Stimulated activated CD8-positive, alpha-beta memory T cell treated with anti-CD3 and anti-CD28 coated beads, Interleukin-4, amount 100 ng/mL, for 48 hours (primary cell): ENCODE measurements around the gene ASAP3.

Experiments
- DNase-seq: peaks from one replicate; pipeline ENCODE4 v3.0.0-alpha.2; 2020

ASAP3 gene

DNA sequence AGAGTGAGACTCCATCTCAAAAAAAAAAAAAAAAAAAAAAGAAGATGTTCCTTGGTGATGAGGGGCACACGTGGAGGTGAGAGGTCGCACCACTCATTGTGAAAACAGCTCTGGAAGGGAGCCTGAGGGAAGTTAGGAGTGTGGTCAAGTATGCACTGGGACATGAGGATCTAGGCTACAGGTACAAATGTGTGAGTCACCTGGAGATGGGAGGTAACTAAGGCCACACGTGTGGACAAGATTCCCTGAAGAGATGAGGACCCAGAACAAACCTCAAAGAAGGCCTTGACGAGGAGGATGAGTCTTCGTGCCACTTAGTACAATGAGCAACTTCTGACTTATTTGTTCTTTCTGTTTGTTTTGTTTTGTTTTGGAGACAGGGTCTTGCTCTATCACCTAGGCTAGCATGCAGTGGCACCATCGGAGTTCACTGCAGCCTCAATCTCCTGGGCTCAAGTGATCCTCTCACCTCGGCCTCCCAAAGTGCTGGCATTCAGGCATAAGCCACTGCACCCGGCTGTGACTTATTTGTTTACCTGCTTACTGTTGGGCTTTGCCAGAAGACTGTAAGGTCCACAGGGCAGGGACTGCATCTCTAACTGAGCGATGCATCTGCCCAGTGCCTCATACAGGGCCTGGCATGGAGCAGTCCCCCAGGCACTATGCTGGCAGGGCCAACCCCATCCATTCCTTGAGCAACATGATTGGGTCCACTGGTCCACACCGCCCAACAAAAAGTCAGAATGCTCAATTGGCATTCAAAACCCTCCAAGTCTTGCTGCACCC, 6.4 kb downstream of the ASAP3 start:
- no peak for DNase-seq

DNA sequence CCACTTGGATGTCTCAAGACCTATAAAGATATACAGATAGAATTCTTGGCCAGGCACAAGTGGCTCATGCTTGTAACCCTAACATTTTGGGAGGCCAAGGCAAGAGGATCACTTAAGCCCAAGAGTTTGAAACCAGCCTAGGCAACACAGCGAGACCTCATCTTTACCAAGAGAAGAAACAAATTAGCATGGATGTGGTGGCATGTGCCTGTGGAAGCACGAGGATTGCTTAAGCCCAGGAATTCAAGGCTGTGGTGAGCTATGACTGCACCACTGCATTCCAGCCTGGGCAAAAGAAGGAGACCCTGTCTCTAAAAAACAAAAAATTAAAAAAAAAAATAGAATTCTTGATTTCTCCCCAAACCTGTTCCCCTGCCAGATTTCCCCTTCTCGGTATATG, 8.3 kb downstream of the ASAP3 start:
- DNase-seq = no peak

DNA sequence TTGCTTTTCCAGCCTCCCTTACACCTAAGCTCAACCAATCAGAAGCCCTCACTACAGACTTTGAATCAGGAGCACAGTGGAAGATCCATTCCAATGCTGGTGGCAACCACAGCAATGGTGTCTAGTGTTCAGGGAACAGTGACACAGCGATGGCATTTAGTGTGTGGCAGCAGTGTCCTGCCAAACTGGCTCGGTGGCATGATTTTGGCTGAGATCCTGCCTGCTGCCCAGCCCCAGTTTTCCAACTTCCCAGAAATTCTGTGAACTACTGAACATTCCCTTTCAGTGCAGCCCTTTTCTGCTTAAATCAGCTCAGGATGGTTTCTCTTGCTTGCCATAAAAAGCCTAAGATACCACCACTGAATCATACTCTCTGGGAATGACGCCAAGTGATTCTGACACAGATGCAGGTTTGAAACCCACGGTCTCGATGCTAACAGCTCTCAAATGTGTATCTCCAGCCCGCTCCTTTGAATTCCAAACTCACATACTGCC, 8.8 kb downstream of the ASAP3 start:
- no peak for DNase-seq

DNA sequence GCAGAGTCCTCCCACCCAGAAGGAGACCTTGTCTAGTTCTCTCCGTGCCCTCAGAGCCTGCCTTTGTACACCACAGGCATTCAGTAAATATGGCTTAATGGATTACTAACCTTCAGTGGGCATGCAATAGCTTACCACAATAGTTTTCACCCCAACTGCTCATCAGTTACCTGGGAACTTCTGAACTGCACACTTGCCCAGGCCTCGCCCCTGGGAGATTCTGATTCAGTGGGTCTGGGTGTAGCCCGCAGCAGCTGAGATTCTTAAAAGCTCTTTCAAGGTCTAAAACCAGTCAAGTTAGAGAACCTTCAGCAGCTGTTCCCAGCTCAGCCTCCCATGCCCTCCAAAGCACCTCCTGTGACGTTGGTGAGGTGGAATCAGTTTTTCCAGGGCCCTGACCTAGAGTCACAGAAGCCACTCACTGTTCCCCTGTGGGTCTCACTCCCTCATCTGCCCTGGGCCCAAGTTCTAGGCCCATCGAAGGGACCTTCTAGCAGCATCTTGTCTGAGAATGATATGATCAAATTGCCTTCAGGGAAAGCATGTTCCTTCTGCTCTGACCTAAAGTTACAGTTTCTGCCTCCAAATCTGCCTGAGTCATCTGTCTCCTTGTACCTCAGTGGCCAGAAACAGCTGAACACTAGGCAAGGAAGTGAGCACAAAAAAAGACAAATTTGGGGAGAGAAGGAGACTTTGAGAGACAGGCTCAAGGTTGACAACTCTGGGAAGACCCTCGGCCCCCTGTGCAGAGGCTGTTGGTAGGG, 10.8 kb downstream of the ASAP3 start:
- no peak for DNase-seq

DNA sequence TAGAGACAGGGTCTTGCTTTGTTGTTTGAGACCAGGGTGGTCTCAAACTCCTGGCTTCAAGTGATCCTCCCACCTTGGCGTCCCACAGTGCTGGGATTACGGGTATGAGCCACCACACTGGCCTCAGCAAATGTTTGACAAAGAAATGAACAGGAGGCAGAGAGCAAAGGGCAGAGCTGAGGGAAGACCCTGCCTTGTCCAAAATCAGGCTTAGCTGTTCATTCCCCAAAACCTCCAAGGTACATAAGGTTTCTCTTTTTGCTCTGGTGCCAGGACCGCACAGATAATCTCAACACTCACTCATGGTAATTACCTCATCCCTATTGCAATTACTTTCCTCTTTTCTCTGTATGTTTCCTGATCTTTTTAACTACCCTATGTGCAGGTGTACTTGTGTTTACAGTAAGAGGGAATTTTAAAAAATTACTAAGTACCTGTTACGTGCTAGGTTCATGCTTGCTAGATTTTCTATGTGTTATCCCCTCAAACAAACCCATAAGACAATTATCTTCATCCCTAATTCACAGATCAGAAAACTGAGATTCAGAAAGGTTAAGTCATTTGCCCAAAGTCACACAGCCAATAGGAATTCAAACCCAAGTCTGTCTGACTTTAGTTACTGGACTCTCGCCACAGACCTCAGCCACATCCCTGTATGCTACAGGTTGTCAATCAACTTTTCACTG, 11.5 kb downstream of the ASAP3 start:
- DNase-seq = no peak

DNA sequence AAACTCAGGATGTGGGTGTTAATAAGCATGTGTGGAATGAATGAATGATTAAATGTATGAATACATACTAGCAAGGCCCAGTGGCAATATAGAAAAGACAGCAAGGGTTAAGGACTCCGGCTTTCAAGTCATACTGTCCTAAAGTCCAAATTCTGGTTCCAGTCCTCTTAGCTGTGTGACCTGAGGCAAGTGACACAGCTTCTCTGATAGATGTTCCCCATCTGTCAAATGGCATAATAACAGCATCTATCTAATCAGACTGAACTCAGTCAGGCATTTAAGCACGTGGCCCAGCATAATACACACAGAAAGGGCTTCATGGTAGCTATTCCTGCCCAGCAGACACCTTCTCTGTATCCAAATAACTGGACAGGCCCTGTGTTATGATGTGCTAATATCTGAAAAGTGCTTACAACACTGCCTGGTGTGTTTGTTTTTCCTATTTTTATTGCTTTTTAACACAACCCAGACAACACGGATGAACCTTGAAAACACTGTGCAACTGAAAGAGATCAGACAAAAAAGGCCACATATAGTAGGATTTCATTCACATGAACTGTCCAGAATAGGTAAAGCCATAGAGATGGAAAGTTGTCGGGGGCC, 12.4 kb downstream of the ASAP3 start:
- DNase-seq = no peak

DNA sequence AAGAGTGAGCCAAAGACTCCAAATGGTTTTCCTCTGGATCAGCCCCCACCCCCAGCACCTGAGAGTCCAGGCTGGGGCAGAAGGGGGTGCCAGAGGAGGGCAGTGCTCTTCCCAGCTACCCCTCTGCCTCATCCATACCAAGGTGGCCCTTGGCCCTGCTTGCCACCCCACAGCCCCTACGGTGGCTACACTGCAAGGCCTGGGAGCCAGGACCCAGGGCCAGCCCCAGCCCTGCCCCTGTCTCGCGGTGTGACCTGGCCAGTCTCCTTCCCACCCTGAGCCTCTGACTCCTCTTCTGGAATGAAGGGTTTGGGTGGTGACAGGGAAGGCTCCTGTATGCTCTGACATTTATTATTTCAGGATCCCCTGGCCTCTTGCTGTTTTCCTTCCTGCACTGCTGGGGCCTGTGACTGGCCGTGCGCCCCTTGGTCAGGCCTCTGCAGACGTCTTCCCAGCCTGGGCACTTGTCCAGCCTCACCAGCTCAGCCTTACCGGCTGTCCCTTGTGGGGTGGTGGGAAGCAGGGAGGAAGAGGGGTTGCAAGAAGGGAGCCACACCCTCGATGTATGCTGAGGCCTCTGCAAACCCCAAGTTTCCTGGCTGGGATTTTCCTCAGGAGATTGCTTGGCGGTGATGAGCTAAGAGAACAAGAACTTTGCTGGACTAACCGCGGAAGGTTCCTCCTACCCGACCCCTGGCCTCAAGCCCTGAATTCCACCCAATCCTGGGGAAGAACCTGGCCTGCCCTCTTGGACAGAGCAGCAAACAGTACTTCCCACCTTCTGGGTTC, 13.5 kb downstream of the ASAP3 start:
- no peak for DNase-seq

DNA sequence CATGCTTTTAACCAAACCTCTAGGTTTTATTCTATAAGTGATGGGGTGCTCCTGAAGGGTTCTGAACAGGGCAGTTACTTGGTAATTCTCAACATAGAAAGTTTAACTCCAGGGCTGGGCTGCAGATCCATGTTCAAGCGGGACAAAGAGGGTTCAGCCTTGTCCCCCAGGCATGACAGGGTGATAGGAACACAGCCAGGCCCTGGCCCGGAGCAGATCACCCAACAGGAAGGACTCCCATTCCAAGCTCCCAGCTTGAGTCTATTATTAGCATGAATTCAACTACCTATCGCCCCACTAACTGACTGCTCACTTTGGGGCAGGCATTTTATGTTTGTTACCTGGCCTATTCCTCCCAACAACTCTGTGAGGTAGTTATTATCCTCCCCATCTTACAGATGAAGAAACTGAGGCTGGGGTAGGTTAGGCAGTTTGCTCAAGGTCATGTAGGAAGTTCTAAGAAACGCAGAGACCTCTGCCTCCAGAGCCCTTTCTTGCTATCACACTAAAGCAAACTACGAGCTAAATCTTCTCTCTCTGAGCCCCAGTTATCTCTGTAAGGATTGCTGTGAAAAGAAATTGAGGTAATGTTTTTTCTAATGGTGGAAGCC, 14.5 kb downstream of the ASAP3 start:
- no peak for DNase-seq

DNA sequence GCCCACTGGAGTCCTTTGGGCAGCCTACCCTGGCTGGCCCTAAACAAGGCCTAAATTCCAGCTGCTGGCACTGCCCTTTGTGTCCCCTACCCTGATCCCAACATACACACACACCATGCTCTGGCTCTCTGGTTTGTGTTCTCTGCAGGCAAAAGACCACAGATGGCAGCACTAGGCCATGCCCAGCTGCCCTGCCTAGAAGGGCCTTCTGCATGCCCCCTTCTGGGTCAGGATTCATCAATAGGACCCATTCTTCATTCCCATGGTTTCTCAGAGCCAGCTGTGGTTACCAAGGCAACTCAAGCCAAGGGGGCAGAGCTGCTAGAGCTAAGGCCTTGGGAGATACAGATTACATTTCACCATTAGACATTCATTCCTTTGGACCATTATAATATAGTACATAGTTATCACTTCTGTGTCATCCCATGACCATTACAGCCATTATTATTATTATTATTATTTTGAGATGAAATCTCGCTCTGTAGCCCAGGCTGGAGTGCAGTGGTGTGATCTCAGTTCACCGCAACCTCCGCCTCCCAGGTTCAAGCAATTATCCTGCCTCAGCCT, 17.5 kb downstream of the ASAP3 start:
- no peak for DNase-seq

DNA sequence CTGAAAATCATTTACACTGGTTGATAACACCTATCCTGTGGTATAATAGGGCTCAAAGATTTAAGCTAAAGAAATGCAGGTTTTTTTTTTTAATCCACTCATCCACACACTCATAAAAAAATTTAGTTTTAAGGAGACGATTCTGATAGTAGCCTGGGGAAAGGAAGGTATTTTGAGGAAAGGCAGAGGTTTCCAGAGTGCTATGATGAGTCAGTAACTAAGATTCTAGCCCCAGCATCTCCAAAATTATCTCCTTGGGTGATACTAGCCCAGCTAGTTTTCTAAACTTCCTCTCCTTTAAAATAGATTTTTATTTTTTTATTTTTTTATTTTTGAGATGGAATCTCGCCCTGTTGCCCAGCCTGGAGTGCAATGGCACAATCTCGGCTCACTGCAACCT, 20.7 kb downstream of the ASAP3 start:
- no peak for DNase-seq

DNA sequence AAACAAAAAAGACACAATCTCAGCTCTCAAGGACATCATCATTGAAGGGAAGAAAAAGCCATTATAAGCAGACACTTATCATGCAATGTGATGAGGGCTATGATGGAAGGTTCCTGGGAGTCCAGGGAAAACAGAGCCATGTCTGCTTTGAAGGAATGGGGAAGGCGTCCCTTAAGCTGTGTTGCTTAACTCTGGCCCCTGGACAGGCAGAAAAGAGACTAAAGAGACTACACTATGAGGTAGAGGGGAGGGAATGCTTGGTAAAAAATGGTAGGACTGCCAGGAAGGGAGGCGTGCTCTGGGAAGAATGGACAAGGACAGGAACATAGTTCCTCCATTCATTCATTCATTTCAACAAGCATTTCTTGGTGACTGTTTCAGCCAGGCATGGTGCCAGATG, 21.2 kb downstream of the ASAP3 start:
- no peak for DNase-seq

DNA sequence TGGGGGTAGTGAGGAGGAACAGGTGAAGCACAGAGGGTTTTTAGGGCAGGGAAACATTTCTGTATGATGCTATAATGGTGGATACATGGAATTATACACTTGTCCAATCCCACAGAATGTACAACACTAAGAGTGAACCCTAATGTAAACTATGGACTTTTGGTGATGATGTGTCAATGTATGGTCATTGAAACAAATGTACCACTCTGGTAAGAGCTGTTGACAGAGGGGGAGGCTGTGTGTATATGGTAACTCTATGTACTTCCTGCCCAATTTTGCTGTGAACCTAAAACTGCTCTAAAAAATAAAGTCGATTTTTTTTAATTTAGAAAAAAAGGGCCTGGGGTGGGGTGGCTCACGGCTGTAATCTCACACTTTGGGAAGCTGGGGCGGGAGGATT, 22.9 kb downstream of the ASAP3 start:
- DNase-seq = no peak

DNA sequence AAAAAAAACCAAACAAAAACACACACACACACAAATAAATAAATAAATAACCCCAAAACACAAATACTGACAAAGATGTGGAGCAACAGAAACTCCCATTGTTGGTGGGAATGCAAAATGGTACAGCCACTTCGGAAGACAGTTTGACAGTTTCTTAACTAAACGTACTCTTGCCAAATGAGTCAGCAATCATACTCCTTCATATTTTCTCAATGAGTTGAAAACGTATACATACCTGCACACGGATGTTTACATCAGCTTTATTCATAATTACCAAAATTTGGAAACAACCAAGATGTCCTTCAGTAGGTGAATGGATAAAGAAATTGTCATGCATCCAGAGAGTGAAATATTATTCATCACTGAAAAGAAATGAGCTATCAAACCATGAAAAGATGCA, 23.5 kb downstream of the ASAP3 start:
- no peak for DNase-seq

DNA sequence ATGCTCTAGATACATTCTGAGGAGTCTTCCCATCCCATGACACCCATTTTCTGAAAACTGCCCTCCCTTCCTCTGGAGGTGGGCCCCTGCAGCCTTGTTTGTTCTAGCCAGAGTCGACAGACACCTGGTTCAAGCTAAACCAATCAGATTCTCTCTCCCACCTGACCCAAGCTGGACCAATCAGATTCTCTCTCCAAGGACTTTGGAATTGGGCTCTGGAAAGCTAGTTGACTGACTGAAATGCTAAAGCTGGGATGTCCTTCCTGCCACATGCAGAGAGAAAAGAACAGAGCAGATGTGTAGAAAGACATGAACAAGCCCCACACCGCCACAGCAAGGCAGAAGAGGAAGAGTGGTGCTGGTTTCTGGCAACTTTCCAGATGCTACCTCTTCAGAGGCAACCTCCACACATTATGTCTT, 24.6 kb downstream of the ASAP3 start:
- DNase-seq = no peak

DNA sequence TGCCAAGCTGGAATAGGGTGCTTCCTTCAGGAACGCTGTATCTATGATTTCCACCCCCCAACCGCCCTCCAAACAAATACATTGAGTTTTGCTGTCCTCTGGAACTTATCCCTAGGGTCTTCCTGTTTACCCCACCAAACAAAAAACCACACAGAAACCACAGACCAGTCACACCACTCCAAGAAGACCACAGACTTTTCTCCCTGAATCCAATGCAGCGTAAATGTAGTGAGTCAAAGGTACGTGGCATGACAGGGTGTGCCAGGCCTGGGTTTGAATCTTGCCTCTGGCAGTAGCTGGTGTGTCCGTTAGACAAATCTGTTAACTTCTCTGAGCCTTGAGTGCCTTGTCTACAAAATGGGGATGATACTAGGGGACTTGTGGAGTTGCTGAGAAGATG, 27.8 kb downstream of the ASAP3 start:
- DNase-seq = no peak

DNA sequence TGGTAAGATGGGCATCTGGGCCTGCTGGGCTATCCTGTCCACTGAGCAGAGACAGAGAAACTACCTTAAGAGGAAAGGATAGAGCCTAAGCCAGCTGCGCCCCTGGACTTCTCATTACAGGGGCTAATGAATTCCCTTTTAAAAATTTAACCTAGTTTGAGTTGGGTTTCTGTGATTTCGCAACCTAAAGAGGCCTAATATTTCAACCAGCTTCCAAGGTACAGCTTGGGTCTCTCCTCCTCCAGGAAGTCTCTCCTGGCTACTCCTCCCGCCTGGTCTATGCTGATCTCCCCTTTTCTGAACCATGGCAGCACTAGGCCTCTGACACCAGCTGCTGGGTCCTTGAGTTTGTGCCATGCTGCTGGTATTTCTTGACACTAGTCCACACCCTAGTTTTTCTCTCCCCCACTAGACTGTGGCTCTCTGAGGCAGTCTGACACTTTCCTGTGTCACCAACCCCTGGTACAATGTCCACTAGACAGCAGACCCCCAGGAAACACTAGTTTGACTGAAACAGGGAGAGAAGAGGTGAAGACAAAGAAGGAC, 30.5 kb downstream of the ASAP3 start:
- DNase-seq = no peak

DNA sequence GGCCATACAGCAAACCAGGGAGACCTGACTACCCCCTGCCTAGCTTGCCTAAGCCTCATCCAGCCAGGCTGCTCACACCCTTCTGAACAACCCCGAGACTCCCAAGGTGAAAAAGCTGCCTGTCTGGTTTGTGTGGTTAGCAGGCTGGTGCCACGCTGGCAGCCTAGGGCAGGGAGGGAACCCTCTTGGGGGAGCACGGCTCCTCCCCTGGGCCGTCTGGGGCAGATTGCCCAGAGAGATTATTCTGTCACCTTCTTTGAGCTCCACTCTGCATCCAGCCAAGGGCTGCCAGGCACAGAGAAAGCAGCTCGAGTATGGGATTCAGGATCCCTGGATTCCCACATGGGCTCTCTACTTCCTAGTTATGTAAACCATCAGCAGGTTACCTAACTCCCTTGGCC, 32.0 kb downstream of the ASAP3 start:
- DNase-seq = peak; percentile 30

DNA sequence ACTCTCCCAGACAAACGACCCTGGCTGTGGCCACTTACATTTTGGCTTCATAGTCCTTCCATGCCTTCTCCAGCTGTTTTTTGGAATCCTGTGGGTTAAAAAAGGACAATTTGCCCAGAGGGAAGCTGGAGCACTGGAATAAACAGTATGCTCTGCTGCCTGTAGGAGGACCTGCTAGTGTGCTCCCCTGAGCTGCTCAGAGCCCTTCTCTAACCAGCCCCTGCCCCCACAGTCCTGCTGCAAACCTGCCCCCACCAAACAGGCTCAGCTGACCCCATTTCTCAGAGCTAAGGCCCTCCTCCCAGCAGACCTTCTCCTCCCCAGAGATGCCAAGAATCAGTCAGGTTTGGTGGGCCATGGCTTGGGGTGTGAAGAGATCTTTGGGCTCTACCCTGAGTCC, 32.5 kb downstream of the ASAP3 start:
- no peak for DNase-seq

DNA sequence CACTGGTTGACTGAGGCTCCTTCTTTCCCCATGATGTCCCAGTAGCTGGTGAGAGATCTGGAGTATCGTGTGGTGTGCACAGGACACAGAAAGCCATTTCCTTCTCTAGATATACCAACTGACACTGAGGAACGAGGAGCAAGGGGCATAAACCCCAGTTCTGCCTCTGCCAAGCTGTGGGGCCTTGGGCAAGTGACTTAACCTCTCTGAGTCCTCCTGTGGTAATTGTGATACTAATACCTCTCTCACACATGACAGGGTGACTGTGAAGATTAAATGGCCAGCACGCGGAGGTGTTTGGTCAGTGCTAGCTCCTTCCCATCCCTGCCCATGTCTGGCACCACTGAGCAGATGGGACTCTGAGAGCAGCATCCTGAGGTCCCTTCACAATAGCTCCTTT, 33.1 kb downstream of the ASAP3 start:
- DNase-seq = no peak

DNA sequence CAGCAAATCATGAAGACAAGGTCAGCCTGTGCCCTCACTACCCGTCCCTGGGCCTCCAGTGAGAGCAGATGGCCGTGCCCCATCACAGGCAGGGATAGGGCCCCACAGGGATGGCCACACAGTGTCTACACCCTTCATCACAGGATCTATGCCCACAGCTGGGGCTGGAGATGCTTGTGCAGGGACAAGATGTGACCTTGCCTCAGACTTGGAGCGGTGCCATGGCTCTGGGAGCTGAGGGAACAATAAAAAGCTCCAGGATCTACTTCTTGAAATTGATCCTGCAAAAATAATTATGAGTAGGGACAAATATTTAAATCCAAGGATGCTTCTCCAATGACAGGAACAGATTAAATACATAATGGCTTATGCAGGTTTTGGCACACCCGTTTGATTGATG, 34.0 kb downstream of the ASAP3 start:
- no peak for DNase-seq

DNA sequence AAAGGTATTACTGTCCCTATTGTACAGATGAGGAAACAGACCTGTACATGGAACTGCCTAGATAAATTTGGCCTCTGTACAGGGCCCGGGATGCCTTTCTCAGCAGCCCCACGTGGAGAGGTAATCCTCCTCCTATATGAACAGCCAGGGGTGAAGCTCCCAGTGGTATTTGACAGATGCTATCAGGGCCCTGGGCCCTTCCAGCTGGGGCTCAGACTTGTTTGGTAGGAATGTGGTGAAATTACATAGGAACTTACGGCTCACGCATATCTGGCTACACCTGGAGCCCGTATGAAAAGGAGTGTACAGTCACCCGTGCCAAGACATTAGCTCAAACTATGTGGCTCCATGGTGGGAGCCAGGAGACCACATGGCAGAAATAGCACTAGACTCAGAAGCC, 34.7 kb downstream of the ASAP3 start:
- no peak for DNase-seq
